ENCODE results near the gene MGLL.
"Not testable (repeated sequence)": the region's sequence is repeated elsewhere in the genome, so short reads cannot be mapped to it uniquely, and the experiment has no call there.

Gene MGLL

DNA sequence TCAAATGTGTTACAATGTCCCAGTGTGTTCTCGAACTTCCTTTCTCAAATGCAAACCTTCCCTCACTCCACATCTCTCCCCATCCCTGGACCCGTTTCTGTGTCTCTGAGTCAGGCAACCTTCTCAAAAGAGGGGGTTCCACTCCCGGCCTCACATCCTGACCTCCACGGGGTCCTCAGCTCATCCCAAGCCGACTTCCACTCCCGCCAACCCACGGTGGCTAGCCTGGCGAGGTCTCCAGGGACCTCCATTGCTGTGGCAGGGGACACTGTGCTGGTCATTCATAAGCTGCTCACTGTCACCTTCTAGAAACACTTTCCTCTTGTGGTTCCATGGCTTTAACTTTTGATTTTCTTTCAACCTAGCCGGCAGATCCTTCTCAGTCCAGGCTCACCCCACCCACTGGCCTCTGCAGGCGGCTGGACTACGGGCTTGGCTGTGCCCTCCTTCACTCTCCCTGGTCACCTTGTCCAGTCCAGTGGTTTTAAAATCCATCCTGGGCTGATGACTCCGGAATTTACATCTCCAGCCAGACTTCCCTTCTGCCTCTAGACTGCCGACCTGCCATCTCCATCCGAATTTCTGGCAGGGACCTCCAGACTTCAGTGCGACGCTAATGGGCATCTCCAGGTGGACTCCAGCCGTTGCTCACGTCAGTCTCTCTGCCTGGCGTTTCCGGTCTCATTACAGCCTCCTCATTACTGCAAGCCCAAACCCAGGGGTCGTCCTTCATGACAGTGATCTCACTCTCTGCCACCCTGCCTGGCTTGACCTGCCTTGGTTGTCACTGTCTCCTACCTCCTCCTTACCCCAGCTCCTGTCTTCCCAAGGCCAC, 129.6 kb downstream of the MGLL start:
- DNase-seq (ENCODE audit: extremely low read depth in 1 of 2, low read depth in 1 of 2), result no peak

DNA sequence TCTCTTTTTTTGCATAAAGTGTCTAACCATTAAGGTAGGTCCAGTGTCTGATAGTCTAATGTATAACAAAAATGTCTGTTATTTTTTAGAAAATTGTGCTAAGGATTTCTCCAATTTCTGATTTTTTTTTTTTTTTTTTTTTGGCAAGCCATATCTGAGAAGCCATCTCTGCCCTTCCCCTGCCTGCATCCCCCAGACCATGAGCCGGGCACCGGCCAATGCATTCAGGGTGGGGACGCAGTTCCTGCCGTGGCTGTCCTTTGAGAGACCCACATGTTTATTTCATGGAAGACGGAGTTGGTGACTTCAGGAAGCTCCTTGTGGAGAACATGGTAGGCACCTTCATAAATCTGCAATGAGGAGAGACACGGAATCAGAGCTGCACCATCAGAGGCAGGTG, 130.3 kb downstream of the MGLL start:
- no peak for DNase-seq (ENCODE audit: extremely low read depth in 1 of 2, low read depth in 1 of 2)

DNA sequence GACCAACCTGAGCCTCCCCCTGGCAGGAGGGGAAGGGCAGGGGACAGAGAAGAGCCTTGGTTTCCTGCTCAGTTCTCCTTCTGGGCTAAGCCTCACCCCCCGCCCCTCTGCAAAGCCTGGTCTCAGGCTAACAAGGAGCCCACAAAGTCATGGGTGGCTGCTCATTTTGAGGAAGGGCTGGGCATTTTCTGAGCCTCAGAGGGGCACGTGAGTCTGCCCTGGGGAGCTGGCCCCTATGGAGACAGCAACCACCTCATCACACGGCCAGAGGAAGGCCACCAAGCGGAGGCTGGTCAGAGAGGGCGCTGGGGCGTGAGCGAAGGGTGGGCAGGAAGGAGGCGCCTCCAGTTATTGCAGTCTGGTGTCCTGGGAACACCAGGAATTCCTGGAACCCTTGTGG, 130.8 kb downstream of the MGLL start:
- no peak for DNase-seq (ENCODE audit: extremely low read depth in 1 of 2, low read depth in 1 of 2)

DNA sequence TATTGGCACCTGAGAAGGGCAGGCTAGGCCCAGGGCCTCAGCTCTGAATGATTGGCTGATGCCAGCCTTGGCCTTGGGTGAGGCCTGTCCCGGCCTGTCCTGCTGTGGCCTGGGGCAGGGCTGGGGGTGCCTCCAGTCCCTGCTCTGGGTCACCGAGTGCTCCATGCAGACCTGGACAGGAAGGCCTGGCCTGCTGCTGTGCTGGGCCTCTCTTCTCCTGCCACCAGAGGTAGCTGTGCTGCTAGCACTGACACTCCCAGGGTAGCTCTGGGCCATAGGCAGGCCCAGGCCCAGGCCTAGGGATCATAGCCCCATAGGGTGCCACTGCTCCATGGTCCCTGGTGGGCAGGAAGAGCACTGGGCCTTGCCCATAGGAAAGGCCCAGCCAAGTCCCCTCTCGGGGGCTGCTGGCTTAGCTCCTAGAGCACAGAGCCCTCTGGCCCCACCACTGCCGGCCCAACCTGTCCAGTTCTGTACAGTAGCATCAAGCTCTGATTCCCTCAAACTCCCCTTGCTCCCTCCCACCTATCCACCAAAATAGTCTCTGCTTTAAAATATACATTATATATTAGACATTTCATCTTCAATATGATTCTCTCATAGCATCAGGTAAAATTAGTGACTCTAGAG, 131.4 kb downstream of the MGLL start:
- no peak for DNase-seq (ENCODE audit: extremely low read depth in 1 of 2, low read depth in 1 of 2)

DNA sequence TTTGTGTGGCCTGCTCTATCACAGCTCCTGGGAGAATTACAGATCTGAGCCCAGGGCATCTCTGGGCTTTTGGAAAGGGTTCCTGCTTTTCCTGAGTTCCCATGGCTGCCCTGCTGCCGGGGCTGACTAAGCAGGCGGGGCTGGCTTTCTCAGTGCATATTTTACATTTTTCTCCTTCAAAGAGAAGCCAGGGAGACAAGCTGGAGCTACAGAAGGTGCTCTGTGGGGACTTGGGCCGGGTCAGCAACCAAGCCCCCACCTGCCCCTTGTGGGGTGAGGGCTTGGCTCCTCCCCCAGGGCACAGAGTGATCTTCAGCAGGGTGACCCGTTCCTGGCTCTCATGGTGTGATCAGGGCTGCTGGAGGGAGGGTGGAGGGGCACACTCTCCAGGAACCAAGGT, 132.2 kb downstream of the MGLL start:
- no peak for DNase-seq (ENCODE audit: extremely low read depth in 1 of 2, low read depth in 1 of 2)

DNA sequence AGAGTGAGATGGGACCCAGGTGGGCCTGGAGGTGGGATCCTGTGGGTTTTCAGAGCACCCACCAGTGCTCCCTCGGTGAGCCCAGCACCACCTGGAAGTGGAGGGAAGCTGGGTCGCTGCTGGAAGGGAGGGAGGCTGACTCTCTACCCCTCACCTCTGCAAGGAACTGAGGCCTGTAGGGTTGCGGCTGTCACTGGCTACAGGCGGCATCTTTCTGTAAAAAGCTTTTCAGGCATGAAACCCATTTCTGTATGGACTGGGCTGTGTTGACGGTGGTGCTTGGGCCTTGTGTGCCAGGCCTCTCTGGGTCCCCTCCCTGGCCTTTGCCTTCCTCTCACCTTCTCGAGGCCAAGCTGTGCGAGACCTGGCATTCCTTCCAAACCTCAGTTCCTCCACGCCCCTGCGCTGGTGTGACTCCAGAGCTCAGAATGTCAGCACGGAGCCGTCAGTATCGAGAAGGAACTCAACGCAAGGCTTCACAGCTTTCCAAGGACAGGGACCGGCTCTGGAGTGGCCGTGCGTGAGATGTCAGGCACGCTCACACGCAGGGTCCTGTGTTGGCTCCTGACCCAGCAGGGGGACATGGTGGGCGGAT, 133.0 kb downstream of the MGLL start:
- DNase-seq (ENCODE audit: extremely low read depth in 1 of 2, low read depth in 1 of 2), result no peak

DNA sequence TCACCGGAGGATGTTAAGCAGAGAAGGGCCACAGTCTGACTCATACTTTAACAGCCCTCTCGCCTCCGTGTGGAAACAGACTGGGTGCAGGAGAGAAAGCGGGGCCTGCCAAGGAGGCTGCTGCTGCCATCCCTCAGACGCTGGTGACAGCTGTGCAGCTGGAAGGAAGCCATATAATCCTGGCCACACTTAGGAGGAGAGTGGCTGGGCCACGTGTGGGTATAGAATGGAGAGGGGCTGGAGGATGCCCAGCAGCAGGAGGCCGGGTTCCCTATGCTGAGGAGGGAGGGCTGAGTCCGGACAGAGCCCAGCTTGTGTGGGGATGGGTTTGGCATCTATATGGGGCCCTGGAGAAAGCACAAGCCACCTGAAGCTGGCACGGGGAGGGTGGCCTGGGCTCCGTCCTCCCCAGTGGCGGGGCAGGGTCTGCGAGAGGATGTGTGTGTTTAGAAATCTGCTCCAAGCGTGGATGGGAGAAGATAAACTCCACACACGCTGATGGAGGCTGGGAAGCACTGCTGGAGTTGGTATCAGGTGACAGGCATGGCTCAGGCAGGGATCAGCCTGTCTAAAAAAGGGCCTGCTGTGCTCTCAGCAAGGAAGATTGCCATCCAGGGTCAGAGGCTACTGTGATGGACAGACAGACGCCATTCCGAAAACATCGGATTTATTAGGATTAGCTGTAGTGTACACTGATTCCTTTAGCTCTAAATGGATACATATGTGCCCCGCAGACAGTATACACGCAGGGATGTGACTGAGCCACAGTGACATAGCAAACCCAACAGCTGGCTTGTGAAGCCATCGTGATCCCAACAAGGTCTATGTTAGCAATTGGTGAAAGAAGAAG, 133.7 kb downstream of the MGLL start:
- DNase-seq (ENCODE audit: extremely low read depth in 1 of 2, low read depth in 1 of 2), result no peak

DNA sequence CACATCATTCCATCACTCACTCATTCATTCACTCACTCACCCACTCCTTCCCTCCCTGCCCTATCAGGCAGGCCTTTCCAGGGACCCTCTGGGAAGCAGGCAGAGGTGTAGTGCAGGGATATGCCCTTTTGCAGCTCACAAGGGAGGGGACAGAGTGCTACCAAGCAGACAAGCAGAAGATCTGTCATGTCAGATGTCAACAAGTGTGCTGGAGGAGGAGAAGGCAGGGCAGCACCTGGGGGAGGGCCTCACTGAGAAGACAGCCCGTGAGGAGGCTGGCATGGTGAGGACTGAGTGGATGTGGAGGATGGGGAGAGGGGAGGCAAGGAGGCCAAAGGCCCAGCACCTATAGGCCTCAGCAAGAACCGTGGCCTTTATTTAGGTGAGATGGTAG, 134.3 kb downstream of the MGLL start:
- DNase-seq (ENCODE audit: extremely low read depth in 1 of 2, low read depth in 1 of 2), result no peak

DNA sequence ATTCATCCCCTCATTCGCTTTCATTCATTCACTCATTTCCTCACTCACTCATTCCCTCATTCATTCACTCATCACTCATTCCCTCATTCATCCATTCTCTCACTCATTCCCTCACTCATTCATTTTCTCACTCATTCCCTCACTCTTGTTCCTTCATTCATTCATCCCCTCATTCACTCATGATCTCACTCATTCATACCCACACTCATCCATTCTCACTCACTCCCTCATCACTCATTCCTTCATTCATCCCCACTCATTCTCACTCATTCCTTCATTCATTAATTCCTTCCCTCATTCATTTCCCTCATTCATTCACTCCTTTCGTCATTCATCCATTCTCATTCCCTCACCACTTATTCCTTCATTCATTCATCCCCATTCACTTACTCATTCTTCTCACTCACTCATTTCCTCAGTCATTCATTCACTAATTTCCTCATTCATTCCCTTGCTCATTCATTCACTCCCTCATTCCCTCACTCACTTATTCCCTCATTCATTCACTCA, 135.0 kb downstream of the MGLL start:
- DNase-seq (ENCODE audit: extremely low read depth in 1 of 2, low read depth in 1 of 2), result no peak

DNA sequence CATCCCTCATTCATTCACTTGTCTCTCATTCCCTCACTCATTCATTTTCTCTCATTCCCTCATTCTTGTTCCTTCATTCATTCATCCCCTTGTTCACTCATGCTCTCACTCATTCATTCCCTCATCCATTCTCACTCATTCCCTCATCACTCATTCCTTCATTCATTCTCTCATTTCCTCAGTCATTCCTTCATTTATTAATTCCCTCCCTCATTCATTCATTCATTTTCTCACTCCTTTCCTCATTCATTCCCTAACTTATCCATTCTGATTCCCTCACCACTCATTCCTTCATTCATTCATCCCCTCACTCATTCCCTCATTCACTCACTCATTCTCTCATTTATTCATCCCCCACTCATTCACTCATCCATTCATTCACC, 135.8 kb downstream of the MGLL start:
- DNase-seq (ENCODE audit: extremely low read depth in 1 of 2, low read depth in 1 of 2), result no peak

DNA sequence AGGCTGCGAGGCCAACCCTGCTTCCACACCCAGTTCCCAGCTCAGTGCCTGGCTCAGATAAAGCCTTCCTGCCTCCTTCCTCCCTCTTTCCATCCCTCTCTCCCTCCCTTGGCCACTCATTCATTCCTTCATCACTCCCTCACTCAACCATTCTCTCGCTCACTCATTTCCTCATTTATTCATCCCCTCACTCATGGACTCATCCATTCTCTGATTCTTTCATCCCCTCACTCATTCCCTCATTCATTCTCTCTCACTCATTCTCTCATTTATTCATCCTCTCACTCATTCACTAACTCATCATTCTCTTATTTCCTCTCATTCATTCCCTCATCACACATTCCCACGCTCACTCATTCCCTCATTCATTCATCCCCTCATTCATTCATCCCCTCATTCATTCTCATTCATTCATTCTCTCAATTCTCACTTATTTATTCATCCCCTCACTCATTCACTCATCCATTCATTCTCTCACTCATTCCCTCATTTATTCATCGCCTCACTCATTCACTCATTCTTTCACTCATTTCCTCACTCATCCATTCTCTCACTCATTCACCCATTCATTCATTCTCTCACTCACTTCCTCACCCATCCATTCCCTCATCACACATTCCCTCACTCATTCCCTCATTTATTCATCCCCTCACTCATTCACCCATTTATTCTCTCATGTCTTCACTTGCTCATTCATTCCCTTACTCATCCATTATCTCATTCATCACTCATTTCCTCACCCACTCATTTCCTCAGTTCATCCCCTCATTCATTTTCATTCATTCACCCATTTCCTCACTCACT, 136.4 kb downstream of the MGLL start:
- no peak for DNase-seq (ENCODE audit: extremely low read depth in 1 of 2, low read depth in 1 of 2)

DNA sequence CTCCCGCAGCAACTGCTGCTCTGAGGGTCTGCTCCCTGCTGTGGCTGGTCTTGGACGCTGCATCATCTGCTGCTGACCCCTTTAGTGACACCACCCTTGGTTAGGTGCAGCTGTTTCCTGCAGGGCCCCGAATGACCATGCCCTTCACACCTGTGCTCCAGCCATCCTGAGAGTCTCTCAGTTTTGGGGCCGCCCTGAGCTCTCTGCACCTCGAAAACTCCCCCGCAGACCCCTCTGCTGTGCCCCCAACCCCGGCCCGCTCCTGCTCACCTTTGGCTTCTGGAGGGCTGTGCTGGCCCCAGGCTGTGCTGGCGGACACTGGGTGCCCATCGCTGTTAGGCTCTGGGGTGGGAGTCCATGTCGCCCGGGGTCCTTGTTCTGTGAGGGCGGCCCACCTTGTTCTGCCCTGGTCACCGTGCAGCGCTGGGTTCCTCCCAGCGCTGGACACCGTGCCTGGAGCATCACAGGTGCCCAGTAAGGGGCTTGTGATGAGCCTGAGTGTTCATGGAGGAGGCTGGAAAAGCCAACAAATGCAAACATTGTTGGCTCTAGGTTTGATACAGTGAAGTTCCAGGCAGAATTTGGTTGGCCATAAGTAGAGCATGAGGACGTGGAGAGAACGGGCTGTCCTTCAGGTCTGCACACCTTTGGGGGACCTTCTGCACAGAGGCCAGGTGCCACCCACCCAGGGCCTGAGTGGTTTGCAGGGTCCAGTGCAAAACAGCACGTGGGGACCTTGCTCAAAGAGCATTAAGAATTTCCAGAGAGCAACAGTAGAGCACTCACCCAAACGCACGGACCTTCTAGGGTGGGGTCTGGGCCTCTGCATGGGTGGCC, 137.2 kb downstream of the MGLL start:
- no peak for DNase-seq (ENCODE audit: extremely low read depth in 1 of 2, low read depth in 1 of 2)

DNA sequence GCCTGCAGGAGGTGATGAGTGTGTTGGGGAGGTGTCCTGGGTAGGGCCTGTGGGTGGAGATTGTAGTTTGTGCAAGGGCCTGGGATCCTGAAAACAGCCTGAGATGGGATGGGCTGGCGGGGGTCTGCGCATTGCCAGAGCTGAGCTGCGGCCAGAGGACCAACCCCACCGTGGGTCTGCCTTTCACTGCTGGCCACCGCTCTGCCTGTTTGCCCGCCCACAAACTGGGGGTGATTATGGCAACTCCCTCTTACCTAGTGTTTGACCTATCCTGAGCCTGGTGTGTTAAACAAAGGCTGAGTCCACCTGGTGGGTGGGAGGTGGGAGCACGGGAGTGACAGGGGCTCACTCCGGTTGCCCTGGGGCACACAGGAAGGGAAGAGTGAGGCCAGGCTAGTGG, 139.8 kb downstream of the MGLL start:
- DNase-seq (ENCODE audit: extremely low read depth in 1 of 2, low read depth in 1 of 2), result no peak

DNA sequence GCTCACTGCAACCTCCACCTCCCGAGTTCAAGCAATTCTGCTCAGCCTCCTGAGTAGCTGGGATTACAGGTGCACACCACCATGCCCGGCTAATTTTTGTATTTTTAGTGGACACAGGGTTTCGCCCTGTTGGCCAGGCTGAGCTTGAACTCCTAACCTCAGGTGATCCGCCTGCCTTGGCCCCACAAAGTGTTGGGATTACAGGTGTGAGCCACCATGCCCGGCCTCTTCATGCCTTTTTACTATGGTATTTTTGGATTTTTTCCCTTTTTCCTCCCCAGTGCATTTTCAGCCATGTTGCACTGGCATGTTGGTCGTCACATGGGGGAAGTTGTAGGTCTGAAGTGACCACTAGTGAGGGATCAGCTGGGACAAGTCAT, 140.2 kb downstream of the MGLL start:
- DNase-seq (ENCODE audit: extremely low read depth in 1 of 2, low read depth in 1 of 2), result not testable (repeated sequence)

DNA sequence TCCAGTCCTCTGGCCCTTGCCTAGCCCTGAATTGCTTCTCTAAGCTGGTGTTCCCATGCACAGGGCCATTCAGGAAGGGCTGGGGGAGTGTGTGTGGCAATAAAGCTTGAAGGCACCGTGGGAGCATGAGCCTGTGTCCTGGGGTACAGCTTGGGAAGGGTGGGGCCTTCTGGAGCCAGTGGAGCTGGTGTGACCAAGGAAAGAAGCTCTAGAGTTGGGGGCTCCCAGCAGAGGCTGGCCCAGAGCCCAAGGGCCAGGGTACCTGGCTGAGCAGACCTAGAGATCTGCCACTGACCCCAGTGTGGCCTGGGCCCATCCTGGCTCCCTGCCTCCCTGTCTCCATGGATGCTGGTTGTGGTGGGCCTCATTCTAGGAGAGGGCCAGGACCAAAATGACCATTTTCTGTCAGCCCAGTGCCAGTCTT, 141.5 kb downstream of the MGLL start:
- no peak for DNase-seq (ENCODE audit: extremely low read depth in 1 of 2, low read depth in 1 of 2)

DNA sequence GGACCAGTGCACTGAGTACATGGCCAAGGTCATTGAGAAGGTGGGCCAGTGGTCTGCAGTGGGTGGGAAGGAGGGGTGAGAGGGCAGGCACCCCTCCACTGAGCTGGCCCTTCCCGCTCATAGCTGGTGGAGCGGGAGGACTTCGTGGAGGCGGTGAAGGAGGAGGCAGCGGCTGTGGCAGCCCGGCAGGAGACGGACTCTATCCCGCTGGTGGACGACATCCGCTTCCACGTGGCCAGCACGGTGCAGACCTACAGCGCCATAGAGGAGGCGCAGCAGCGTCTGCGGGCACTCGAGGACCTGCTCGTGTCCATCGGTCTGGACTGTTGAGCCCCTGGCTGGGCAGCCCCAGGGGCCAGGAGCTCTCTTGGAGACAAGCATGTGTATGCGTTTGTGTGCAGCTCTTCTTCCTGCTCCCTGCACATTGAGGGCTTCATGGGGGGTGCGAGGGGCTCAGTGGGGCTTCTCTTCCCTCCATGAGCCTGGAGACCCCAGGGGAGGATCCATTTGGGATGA, 142.1 kb downstream of the MGLL start:
- DNase-seq (ENCODE audit: extremely low read depth in 1 of 2, low read depth in 1 of 2), result no peak

DNA sequence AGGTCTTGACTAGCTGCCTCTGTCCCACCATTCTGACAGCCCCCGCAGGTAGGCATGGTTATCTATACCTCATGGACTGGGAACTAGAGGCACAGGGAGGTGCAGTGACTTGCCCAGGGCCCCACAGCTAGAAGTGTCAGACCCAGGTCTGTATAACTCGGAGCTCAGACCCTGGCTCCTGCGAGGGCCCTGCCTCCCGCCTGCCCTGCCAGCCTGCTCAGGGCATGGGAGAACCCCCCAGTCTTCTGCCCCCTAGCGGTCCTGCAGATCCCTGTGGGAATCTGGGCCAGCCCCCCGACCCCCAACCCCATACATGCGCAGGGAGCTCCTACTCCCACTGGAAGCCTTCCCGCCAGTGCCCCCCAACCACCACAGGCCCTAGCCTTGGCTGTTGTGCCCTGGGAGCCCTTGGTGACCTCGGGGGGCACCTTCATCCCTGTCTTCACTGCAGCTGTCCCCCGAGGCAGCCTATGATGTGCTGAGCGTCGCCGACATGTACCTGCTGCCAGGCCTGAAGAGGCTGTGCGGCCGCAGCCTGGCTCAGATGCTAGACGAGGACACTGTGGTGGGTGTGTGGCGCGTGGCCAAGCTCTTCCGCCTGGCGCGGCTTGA, 142.7 kb downstream of the MGLL start:
- no peak for DNase-seq (ENCODE audit: extremely low read depth in 1 of 2, low read depth in 1 of 2)

DNA sequence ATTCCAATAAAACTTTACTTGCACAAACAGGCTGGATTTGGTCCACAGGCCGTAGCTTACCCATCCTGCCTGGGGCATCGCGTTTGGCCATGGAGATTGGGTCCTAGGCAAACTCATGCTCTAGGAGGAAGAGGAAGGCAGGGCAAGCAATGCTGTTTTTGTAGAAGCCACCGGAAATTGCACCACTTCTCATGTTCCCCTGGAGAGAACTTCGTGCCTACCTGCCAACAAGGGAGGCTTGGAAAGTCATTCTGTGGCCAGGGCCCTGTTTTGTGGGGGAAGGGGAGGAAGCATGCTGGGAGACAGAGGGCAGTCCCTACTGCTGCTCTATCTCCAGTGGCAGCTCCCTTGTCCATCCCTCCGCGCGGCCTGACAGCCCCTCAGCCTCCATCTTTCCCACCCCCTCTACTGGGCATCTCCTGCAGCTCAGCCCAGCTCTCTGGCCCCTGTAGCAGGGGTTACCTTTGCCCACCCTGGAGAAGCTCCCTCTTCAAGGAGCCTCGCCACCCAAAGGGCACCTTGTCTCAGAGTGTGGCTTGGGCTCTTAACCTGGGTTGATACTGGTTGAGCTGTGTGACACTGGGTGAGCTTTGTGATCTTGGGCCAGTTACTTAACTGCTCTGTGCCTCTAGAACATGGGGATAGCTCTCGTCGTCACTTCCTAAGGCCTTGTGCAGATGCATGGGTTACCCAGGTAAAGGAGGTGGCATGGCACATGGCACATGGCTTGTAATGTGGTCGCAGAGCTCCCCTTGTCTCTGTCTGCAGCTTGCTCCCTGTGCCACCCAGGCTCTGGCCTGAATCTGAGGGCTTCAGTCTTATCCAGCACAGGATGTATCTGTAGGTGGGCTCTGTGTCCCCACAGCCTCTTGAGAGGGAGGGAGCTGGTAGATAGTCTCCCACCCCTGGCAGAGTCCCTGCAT, 143.4 kb downstream of the MGLL start:
- no peak for DNase-seq (ENCODE audit: extremely low read depth in 1 of 2, low read depth in 1 of 2)

Data from activated CD8-positive, alpha-beta memory T cell treated with anti-CD3 and anti-CD28 coated beads for 1 hour (primary cell).